AG08396 (cell line): ENCODE data around the gene CLCN2.
"Not testable (repeated sequence)": the region's sequence is repeated elsewhere in the genome, so short reads cannot be mapped to it uniquely, and the experiment has no call there.

Experiments
- DNase-seq: peaks from one replicate; pipeline ENCODE4 v3.0.0; 2012; ENCODE audit warnings: low spot score, mixed read lengths

The CLCN2 gene

GRCh38 chr3:184345317-184346144, 15.9 kb downstream of the CLCN2 start:
- DNase-seq = peak; percentile 82

DNA sequence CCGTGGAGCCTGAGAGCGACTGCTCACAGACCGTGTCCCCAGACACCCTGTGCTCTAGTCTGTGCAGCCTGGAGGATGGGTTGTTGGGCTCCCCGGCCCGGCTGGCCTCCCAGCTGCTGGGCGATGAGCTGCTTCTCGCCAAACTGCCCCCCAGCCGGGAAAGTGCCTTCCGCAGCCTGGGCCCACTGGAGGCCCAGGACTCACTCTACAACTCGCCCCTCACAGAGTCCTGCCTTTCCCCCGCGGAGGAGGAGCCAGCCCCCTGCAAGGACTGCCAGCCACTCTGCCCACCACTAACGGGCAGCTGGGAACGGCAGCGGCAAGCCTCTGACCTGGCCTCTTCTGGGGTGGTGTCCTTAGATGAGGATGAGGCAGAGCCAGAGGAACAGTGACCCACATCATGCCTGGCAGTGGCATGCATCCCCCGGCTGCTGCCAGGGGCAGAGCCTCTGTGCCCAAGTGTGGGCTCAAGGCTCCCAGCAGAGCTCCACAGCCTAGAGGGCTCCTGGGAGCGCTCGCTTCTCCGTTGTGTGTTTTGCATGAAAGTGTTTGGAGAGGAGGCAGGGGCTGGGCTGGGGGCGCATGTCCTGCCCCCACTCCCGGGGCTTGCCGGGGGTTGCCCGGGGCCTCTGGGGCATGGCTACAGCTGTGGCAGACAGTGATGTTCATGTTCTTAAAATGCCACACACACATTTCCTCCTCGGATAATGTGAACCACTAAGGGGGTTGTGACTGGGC, 16.7 kb downstream of the CLCN2 start:
- no peak for DNase-seq

- peak; percentile 53 for DNase-seq
Observed at GRCh38 chr3:184343200-184343876, 18.1 kb downstream of the CLCN2 start.

GRCh38 chr3:184341925-184342324, 19.5 kb downstream of the CLCN2 start:
- DNase-seq = no peak

DNA sequence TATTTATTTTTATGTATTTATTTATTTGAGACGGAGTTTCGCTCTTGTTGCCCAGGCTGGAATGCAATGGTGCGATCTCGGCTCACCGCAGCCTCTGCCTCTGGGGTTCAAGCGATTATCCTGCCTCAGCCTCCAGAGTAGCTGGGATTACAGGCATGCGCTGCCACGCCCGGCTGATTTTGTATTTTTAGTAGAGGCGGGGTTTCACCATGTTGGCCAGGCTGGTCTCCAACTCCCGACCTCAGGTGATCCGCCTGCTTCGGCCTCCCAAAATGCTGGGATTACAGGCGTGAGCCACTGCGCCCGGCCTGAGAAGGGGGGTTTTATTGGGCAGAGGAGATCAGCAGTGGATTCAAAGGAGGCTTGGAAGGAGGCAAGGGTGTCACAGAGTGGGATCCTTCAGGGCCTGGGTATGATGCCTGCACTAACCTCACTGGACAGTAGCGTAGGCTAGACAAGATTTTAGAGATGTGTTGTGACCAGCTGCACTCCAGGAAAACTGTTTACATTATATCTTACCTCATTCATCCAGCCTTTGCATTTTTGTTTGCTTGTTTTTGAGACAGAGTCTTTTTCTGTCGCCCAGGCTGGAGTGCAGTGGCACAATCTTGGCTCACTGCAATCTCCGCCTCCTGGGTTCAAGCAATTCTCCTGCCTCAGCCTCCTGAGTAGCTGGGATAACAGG, 21.8 kb downstream of the CLCN2 start:
- not testable (repeated sequence) for DNase-seq

DNA sequence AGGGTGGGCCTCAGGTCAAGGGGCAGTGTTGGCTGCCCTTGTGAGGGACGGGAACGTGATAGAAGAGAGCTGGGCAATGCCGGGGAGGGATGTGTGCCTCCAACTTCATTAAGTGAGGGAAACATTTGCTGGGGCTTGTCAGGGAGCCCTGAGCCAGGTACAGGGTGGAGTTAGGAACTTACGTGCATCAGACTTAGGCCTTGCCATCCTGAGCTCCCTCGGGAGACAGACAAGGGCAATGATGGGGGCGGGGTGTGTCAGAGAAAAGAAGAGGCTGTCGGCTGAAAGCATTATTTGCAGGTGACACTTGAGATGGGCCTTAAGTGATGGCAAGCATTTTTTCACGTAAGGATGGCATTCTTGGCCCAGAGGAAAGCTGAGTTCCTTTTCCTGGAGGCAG, 22.4 kb downstream of the CLCN2 start:
- DNase-seq = no peak

DNA sequence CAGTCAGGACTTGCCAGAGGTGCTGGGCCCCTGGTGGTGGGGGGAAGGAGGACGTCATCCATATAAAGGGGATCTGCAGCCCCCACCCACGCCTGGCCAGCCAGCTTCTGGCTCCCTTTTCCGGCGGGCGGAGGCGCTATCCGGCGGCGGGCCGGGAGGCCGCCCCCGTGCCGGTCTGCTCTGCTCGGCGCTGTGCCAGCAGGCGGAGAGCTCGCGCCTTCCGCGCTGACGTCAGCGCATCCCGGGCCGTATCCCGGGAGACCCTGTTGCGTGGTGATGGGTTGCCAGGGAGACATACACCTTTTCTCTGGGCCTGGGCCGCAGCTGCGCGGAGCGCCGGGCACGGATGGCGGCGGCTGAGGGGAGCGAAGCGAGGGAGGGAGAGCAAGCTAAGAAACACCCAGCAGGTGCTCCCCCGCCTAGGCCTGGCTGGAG, 22.9 kb downstream of the CLCN2 start:
- DNase-seq = peak; percentile 90

GRCh38 chr3:184337981-184338380, 23.4 kb downstream of the CLCN2 start:
- no peak for DNase-seq

GRCh38 chr3:184337399-184337714, 24.0 kb downstream of the CLCN2 start, which contains the start of gene FAM131A:
FAM131A (plus strand) TSS chr3:184337600; CDS start chr3:184337631, 31 bp downstream.
- peak; percentile 58 for DNase-seq

- peak; percentile 79 for DNase-seq
Observed at GRCh38 chr3:184336547-184337398, 24.6 kb downstream of the CLCN2 start.

- DNase-seq = peak; percentile 88
Observed at GRCh38 chr3:184335661-184336546, 25.5 kb downstream of the CLCN2 start.

DNA sequence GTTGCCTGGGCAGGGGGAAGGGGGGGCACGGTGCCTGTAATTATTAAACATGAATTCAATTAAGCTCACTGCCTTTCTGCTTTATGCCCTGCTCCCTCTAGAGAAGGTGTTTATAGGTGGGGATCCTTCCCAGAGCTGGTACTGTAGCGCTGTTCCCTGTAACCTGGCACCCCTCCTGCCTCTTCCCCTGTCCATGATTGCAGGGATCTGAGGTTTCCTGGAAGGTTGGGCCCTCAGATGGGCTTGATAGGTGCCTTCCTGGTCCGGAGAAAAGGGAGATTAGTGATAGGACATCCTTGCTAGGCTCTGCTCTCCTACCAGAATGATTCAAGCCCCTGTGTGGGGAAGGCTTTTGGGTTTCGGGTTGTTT, 26.1 kb downstream of the CLCN2 start:
- DNase-seq = no peak

DNA sequence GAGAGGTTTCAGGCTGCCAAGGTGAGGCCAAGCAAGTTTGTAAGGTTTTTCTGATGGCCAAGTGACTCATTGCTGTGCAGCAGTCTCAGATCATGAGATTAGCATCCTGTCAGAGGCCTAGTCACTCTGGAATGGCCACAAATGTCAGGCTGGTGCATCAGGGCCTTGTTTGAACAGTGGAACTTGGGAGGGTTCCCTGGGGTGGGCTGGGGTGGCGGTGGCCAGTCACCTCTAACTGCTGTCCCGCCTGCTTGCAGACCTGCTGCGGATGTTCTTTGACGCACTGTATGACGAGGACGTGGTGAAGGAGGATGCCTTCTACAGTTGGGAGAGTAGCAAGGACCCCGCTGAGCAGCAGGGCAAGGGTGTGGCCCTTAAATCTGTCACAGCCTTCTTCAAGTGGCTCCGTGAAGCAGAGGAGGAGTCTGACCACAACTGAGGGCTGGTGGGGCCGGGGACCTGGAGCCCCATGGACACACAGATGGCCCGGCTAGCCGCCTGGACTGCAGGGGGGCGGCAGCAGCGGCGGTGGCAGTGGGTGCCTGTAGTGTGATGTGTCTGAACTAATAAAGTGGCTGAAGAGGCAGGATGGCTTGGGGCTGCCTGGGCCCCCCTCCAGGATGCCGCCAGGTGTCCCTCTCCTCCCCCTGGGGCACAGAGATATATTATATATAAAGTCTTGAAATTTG, 26.8 kb downstream of the CLCN2 start:
- DNase-seq = peak; percentile 68

GRCh38 chr3:184333700-184334099, 27.7 kb downstream of the CLCN2 start:
- no peak for DNase-seq

DNA sequence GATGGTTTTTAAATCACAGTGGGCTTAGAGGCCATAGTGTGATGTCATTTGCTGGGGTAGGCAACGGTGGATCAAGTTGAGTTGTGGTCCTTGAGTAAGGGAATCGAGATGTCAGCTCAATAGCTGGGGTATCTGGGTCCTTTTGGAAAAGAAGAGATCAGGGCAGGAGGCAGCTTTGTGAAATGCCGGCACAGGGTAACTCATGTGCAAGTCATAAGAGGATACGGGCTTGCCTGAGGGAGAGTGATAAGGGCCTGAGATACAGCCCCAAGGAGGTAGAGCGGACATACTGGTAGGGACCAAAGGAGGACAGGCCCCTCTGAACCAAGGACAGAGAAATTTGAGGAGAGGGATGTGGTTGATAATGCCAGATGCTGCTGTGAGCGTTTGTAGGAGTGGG, 28.2 kb downstream of the CLCN2 start:
- DNase-seq = no peak

- peak; percentile 74 for DNase-seq
Observed at GRCh38 chr3:184332370-184333090, 28.9 kb downstream of the CLCN2 start.

GRCh38 chr3:184328516-184328915, 32.9 kb downstream of the CLCN2 start:
- no peak for DNase-seq

- DNase-seq = no peak
Observed at GRCh38 chr3:184327171-184327570, 34.2 kb downstream of the CLCN2 start.
